OCI-LY3 (cell line): ENCODE measurements around the gene C20orf173.
"Not testable (repeated sequence)": the region's sequence is repeated elsewhere in the genome, so short reads cannot be mapped to it uniquely, and the experiment has no call there.

Experiments used
- H2AFZ ChIP-seq: fragments of 200-600, 300-600 bp; shearing (Covaris generic); 2 replicates; pipeline ENCODE4 v1.6.0; 2014; ENCODE audit warnings: antibody characterized with exemption, low read depth, low read length
- H3K27ac ChIP-seq: fragments of 200-600, 300-600 bp; sonication (generic); 2 replicates; pipeline ENCODE4 v1.5.1; 2014; ENCODE audit warnings: mild to moderate bottlenecking, low read length, moderate library complexity, mixed read lengths
- H3K27me3 ChIP-seq: fragments of 200-600, 300-600 bp; sonication (generic); 2 replicates; pipeline ENCODE4 v1.6.1; 2014; ENCODE audit warnings: low read depth, low read length, mixed read lengths
- H3K36me3 ChIP-seq: fragments of 200-600, 300-600 bp; sonication (generic); replicated peaks from 2 replicates; pipeline ENCODE3; 2014; ENCODE audit warnings: low read depth, low read length, mixed read lengths
- H3K4me1 ChIP-seq: fragments of 300-600, 200-600 bp; sonication (generic); 2 replicates; pipeline ENCODE4 v1.6.1; 2014; ENCODE audit warnings: low read length, mixed read lengths
- H3K4me2 ChIP-seq: fragments of 200-600, 300-600 bp; sonication (generic); 2 replicates; pipeline ENCODE4 v1.6.1; 2014; ENCODE audit warnings: low read length, mixed read lengths
- H3K4me3 ChIP-seq: fragments of 300-600, 200-600 bp; sonication (generic); 2 replicates; pipeline ENCODE4 v1.5.1; 2014; ENCODE audit warnings: antibody characterized with exemption, mild to moderate bottlenecking, low read length, moderate library complexity
- H3K79me2 ChIP-seq: fragments of 300-600, 200-600 bp; shearing (Covaris generic); 2 replicates; pipeline ENCODE4 v1.6.1; 2014; ENCODE audit warnings: mild to moderate bottlenecking, low read length, mixed read lengths
- H3K9ac ChIP-seq: fragments of 300-600, 200-600 bp; shearing (Covaris generic); 2 replicates; pipeline ENCODE4 v1.6.0; 2014; ENCODE audit warnings: mild to moderate bottlenecking, low read length, moderate library complexity
- H3K9me3 ChIP-seq: fragments of 200-600, 300-600 bp; shearing (Covaris generic); 2 replicates; pipeline ENCODE4 v1.6.1; 2014; ENCODE audit warnings: low read length, mixed read lengths; ENCODE audit not compliant: insufficient read depth
- H4K20me1 ChIP-seq: fragments of 200-600, 300-600 bp; sonication (generic); 2 replicates; pipeline ENCODE4 v1.6.1; 2016; ENCODE audit warnings: low read length, mixed read lengths; ENCODE audit not compliant: insufficient read depth
- CTCF ChIP-seq: fragments of 200-600, 300-600 bp; sonication (generic); IDR thresholded peaks from 2 replicates; pipeline ENCODE4 v1.5.1; 2014; ENCODE audit warnings: antibody characterized with exemption, low read length, low read depth
- EZH2phosphoT487 ChIP-seq: fragments of 200-600 bp; shearing (Covaris generic); IDR thresholded peaks from 2 replicates; pipeline ENCODE4 v1.6.1; 2018; ENCODE audit warnings: antibody characterized with exemption, mixed run types, low read depth

Gene C20orf173

GRCh38 chr20:35518955-35519354, 10.5 kb downstream of the C20orf173 start:
- Histone ChIP-seq H3K27me3 (no peaks in the 10 kb centered on the region), H3K79me2 (no peaks in the 10 kb centered on the region), H2AFZ (no peak overlapping the region), H3K4me1 (no peaks in the 10 kb centered on the region), H3K9ac (no peak overlapping the region), H3K4me2 (no peak overlapping the region), H3K4me3 (no peak overlapping the region), H4K20me1 (no peaks in the 10 kb centered on the region), H3K27ac (no peak overlapping the region), H3K36me3 (peaks cover 2% of the 10 kb centered on the region), H3K9me3 (no peaks in the 10 kb centered on the region)
- TF ChIP-seq EZH2phosphoT487 (no peak), CTCF (no peak)

DNA sequence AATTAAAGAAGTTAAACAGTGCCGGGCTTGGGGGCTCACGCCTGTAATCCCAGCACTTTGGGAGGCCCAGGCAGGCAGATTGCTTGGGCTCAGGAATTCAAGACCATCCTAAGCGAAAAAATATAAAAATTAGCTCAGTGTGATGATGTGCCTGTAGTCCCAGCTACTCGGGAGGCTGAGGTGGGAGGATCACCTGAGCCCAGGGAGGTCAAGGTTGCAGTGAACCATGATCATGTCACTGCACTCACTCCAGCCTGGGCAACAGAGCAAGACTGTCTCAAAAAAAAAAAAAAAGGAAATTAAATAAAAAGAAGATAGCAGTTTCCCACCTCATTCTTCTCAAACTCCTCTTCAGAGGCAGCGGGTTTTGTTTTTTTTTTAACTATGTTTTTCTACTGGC, 11.7 kb downstream of the C20orf173 start:
- not testable (repeated sequence) for H3K4me3 ChIP-seq, H3K4me1 ChIP-seq, H2AFZ ChIP-seq, H3K9ac ChIP-seq, H3K27me3 ChIP-seq, H3K4me2 ChIP-seq, H3K79me2 ChIP-seq, H3K27ac ChIP-seq, H3K9me3 ChIP-seq, H3K36me3 ChIP-seq, H4K20me1 ChIP-seq

GRCh38 chr20:35517125-35517524, 12.3 kb downstream of the C20orf173 start:
- Histone ChIP-seq H3K36me3 (peaks cover 4% of the 10 kb centered on the region), H3K9me3 (no peaks in the 10 kb centered on the region), H4K20me1 (no peaks in the 10 kb centered on the region), H3K4me1 (no peaks in the 10 kb centered on the region), H3K79me2 (no peaks in the 10 kb centered on the region), H3K9ac (no peak overlapping the region), H3K27me3 (no peaks in the 10 kb centered on the region), H3K4me3 (no peak overlapping the region), H2AFZ (no peak overlapping the region), H3K27ac (no peak overlapping the region), H3K4me2 (no peak overlapping the region)
- TF ChIP-seq CTCF (no peak), EZH2phosphoT487 (no peak)

- no peak overlapping the region for H3K4me3 ChIP-seq
- H3K79me2 ChIP-seq = no peaks in the 10 kb centered on the region
- no peaks in the 10 kb centered on the region for H4K20me1 ChIP-seq
- H3K27me3 ChIP-seq = no peaks in the 10 kb centered on the region
- no peaks in the 10 kb centered on the region for H3K9me3 ChIP-seq
- H3K4me2 ChIP-seq = no peak overlapping the region
- no peak overlapping the region for H2AFZ ChIP-seq
- H3K27ac ChIP-seq = no peak overlapping the region
- H3K4me1 ChIP-seq = no peaks in the 10 kb centered on the region
- H3K9ac ChIP-seq = no peak overlapping the region
- peaks cover 10% of the 10 kb centered on the region for H3K36me3 ChIP-seq
- TF ChIP-seq EZH2phosphoT487 = no peak
- no peak for TF ChIP-seq CTCF
Measured at GRCh38 chr20:35515949-35516645, 13.4 kb downstream of the C20orf173 start.
